Psoas muscle (tissue), 8 donors: Measurements from ENCODE around the gene SLC35C1. TPM values are rescaled to one million over a fixed set of nuclear protein-coding genes. Genes with fewer than 3 reads are reported as not detected.
A peak's percentile ranks its signal among the peaks of the same experiment; 100 is the strongest.
"Not testable (repeated sequence)": the region's sequence is repeated elsewhere in the genome, so short reads cannot be mapped to it uniquely, and the experiment has no call there.

ENCODE experiments used
- ATAC-seq, 4 donors: fragments of 200-7000 bp; cut with Tn5 transposase; one replicate each; pipeline ENCODE4 v1.9.1; 2020; ENCODE audit warnings: moderate library complexity in 3 of 4, mild to moderate bottlenecking in 2 of 4
- DNase-seq, 2 donors: peaks; one replicate each; pipeline ENCODE4 v3.0.0-alpha.2; 2020
- H3K27ac ChIP-seq: fragments of 200-600 bp; one replicate; pipeline ENCODE4 v1.8.0; 2022
- H3K27me3 ChIP-seq, 3 donors: fragments of 200-600 bp in 1 of 3; one replicate each; pipeline versions ENCODE4 v1.6.1 to v1.8.0; 2013 to 2022; ENCODE audit warnings: low read length in 2 of 3, mild to moderate bottlenecking in 2 of 3, moderate library complexity in 1 of 3; ENCODE audit not compliant: insufficient read depth in 3 of 3
- H3K36me3 ChIP-seq, 2 donors: fragments of 200-600 bp in 1 of 2; one replicate each; pipeline versions ENCODE4 v1.6.1 to v1.8.0; 2013 to 2022; ENCODE audit warnings: low read depth in 1 of 2, mild to moderate bottlenecking in 1 of 2, moderate library complexity in 1 of 2; ENCODE audit not compliant: insufficient read depth in 1 of 2
- H3K4me1 ChIP-seq: fragments of 200-600 bp; one replicate; pipeline ENCODE4 v1.8.0; 2022
- H3K4me3 ChIP-seq: fragments of 200-600 bp; one replicate; pipeline ENCODE4 v1.8.0; 2022; ENCODE audit warnings: mild to moderate bottlenecking
- H3K9me3 ChIP-seq: fragments of 200-600 bp; one replicate; pipeline ENCODE4 v1.8.0; 2022
- CTCF ChIP-seq: fragments of 200-600 bp; IDR thresholded peaks from one replicate; pipeline ENCODE4 v1.8.0; 2022; ENCODE audit warnings: antibody characterized with exemption
- WGBS, 3 donors: extraction: QIAGEN DNeasy Blood & Tissue Kit; methylation state at CpG; one replicate each; pipeline versions ENCODE4 v1.1.6 to v1.1.7; 2013; 5-methylcytosine and 5-hydroxymethylcytosine counted together
- intact Hi-C, 2 donors: fragments of 100-400 bp; cut with DNase I; formaldehyde crosslinking; loops; one replicate each; pipeline versions ENCODE4 v1.11.0 to v1.14.2; 2022
- polyA plus RNA-seq, 3 donors: library from polyadenylated mRNA; stranded (reverse); fragments of 200-250 nt; gene quantifications; one replicate each; pipeline ENCODE4 v1.2.3, GENCODE V29; 2013
- total RNA-seq, 4 donors: library from RNA; stranded (reverse); fragmentation: NEBNext Ultra II Directional in 2 of 4; extraction: Animal tissue kit (Norgen Biotek cat#: 25700) in 2 of 4; gene quantifications; one replicate each; pipeline versions ENCODE4 v1.2.1 to v1.2.4, GENCODE V29; 2021 to 2023
- donor health status: healthy with polysubstance abuse.
- donor health status: DM: no; HTN: no; CAD: no; lungs with moderate emphysema.
- donor health status: Bipolar disorder and iron deficiency.
- donor health status: healthy.
- donor health status: DM: yes; HTN: yes; CAD: no.
- donor health status: DM: no; HTN: no; CAD: no.
- donor health status: DM: no; HTN: no; CAD: no.
- donor health status: DM: yes; HTN: yes; CAD: no.

The SLC35C1 gene
- total and polyA plus RNA-seq, 7 donors, result 5.3 to 11.8 (median 7.4) TPM

- Histone ChIP-seq H3K27ac (no peak overlapping the region), H3K4me3 (no peak overlapping the region), H3K4me1 (no peaks in the 10 kb centered on the region), H3K9me3 (no peaks in the 10 kb centered on the region), H3K27me3 (no peaks in the 10 kb centered on the region), H3K36me3 (no peaks in the 10 kb centered on the region)
- DNase-seq (no peak), ATAC-seq (no peak)
- WGBS, 3 donors, result 85 to 91% (median 89%) methylated on average over 6 of the region's 6 CpGs
- TF ChIP-seq CTCF, result no peak
- intact Hi-C loops, result no loop called here
These were observed 34.3 kb downstream of the SLC35C1 start for GRCh38 chr11:45839204-45839603.

GRCh38 chr11:45840251-45840650 lies 35.3 kb downstream of the SLC35C1 start:
- H3K27me3 ChIP-seq, H3K4me3 ChIP-seq, H3K9me3 ChIP-seq, H3K27ac ChIP-seq, H3K4me1 ChIP-seq, H3K36me3 ChIP-seq, intact Hi-C loops, ATAC-seq, DNase-seq: not testable (repeated sequence)
- WGBS, 3 donors, result 77 to 88% (median 77%) methylated on average over 13 of the region's 13 CpGs

GRCh38 chr11:45843158-45843924 lies 38.4 kb downstream of the SLC35C1 start:
- DNase-seq (peak; percentile 89 to 94), ATAC-seq (peak; percentile 26 to 55 (median 34))
- H3K9me3 ChIP-seq, result no peaks in the 10 kb centered on the region
- peak overlapping the region; percentile 29 for H3K4me3 ChIP-seq
- WGBS, 3 donors, result 18 to 19% (median 19%) methylated on average over 22 of the region's 22 CpGs
- H3K27me3 ChIP-seq, result no peaks in the 10 kb centered on the region
- TF ChIP-seq CTCF, result peak; percentile 92
- intact Hi-C loops, result loop anchor here in 1 of 2 donors (2.0 kb wide), 1 partner anchor 163 kb away; no protein-coding TSS in a partner anchor
- H3K4me1 ChIP-seq, result peaks cover 8% of the 10 kb centered on the region
- peak overlapping the region; percentile 36 for H3K27ac ChIP-seq
- H3K36me3 ChIP-seq, result no peaks in the 10 kb centered on the region

GRCh38 chr11:45844822-45845578 lies 40.1 kb downstream of the SLC35C1 start:
- ATAC-seq (no peak), DNase-seq (no peak)
- Histone ChIP-seq H3K27me3 (no peaks in the 10 kb centered on the region), H3K4me1 (peaks cover 25% of the 10 kb centered on the region), H3K4me3 (no peak overlapping the region), H3K36me3 (no peaks in the 10 kb centered on the region), H3K27ac (no peak overlapping the region), H3K9me3 (no peaks in the 10 kb centered on the region)
- TF ChIP-seq CTCF, result no peak
- intact Hi-C loops, result no loop called here
- WGBS, 3 donors, result 79 to 84% (median 83%) methylated on average over 3 of the region's 3 CpGs

- no peak for TF ChIP-seq CTCF
- Histone ChIP-seq H3K9me3 (no peaks in the 10 kb centered on the region), H3K4me1 (peaks cover 37% of the 10 kb centered on the region), H3K36me3 (no peaks in the 10 kb centered on the region), H3K4me3 (peak overlapping the region; percentile 97), H3K27ac (peak overlapping the region; percentile 96), H3K27me3 (no peaks in the 10 kb centered on the region)
- 75 to 85% (median 80%) methylated on average over 4 of the region's 4 CpGs for WGBS, 3 donors
- DNase-seq, result no peak
- intact Hi-C loops, result no loop called here
- ATAC-seq, result no peak
These were observed 41.3 kb downstream of the SLC35C1 start for GRCh38 chr11:45846174-45846675.
